NCI-H82 (cell line): ENCODE measurements around the gene MYL1.
A peak's percentile ranks its signal among the peaks of the same experiment; 100 is the strongest.

Experiments used
- DNase-seq: peaks from one replicate; lab custom pipeline; 2025; lab: John Stamatoyannopoulos, UW

The MYL1 gene

DNA sequence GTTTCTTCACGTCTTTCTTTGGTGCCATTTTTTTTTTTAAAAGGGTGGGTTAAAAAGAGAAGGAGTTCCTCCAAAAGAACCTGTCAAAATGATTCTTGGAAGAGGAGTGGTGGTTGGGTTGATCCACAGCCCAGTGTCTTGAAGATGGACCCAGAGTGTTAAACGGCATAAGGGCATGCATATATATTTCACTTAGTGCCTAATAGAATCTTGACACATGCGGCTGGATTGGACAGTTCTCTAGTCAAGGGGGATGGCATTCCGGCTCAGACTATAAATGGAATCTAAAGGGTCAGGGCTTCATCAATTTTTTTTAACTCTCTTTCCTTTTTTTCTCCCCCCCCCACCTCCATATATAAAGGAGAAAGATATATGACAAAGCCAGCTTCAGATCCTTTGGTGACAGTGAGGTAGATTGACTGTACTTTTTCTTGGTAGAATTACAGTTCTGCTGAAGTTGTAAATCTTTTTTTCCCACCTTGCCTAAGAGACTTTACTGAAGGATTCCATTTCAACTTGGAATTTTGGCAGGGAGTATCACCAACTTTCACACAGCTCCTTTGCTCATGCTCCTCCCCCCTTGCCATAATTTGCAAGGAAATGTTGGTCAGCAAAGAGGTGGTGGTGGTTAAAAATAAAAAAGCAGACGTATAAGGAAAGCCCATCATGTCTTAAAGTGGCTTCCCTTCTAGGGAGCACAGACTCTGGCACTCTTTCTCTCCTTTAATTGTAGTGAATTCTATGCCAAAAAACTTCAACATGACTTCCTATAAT, at the start of gene MYL1:
MYL1 (minus strand) TSS at position 160 of the 774 bp plus-strand sequence; CDS start at position 28, 132 bp downstream.
- no peak for DNase-seq

- no peak for DNase-seq
Observed at GRCh38 chr2:210363876-210364275, 48.9 kb upstream of the MYL1 start.

- DNase-seq: peak; percentile 20
Observed at GRCh38 chr2:210363261-210363660, 48.3 kb upstream of the MYL1 start.

- no peak for DNase-seq
Observed at GRCh38 chr2:210360412-210360811, 45.4 kb upstream of the MYL1 start.

DNA sequence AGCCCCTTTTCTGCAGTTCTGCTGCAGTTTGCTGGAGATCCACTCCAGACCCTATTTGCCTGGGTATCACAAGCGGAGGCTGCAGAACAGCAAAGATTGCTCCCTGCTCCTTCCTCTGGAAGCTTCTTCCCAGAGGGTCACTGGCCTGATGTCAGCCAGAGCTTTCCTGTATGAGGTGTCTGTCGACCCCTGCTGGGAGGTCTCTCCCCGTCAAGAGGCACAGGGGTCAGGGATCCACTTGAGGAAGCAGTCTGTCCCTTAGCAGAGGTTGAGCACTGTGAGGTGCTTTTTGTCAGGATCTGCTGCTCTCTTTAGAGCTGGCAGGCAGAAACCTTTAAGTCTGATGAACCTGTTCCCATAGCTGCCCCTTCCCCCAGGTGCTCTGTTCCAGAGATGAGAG, 42.0 kb upstream of the MYL1 start:
- DNase-seq: peak; percentile 14

DNA sequence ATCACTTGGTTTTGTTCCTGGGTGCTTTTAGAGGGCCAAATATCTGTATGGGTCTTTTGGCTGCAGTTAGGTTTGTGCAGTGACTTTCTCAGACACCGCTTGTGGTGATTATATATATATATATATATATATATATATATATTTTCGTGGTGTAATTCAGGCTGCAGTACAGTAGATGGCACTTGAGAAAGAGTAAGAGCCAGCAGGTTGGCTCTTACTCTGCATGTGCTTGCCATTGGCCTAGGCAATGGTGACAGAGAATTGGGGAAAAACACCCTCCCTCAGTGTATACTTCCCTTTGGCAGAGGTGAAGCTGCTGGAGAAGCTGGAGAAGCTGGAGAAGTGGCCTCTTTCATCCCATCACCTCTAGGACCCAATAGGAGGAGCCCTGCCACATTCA, 22.2 kb upstream of the MYL1 start:
- no peak for DNase-seq

DNA sequence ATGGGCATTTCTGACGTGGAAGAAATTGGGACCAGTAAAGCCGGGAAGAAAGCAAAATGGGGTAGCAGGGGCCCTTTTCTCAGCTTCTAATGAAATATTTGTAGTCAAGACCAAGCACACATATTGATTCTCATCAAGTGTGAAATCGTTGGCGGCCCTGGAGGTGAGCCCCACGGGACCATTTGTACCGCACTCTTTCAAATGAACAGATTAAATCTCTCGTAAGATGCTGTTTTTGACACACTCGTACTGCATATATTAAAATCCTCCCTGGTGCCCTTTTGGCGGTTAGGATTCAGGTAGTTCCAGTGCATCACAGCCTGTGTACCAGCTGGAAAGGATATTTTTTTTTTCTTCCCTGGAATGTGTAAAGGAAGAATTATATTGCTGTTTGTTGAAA, 9.9 kb upstream of the MYL1 start:
- no peak for DNase-seq

DNA sequence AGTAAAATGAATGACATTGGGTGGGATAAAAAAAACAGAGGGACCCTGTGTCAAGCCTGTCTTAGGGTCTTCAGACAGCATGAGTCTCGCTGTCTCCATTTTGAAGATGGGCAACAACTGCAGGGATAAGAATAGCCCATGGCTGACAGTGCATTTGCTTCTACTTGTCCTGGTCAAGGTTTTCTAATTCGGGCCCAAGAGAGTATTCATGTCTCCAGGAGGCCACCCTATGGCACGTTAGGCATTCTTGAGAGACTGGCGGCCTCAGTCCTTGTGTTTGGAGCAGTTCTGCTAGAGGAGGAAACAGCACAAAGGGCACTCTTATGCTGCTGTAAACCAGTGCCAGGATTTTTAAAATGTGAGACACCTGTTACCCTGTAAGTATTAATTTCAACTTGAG, 9.5 kb upstream of the MYL1 start:
- DNase-seq: no peak

GRCh38 chr2:210323003-210323402, 8.0 kb upstream of the MYL1 start:
- DNase-seq: no peak

DNA sequence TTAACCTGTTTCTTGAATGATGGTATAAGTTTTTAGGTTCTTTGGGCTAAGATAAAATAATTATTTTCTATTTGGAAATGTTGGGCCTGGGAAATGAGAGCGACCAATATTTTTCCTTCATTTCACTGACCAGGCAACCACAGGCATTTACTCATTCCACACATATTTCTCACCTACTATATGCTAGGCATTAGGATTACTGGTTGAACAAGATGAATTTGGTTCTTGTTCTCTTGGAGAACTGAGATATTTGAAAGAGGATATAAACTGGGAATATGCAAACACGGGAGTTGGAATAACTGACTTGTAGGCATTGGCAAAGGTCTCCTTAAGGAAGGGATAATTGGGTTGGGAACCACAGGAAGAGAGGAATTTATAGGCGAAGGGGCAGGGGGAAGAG, 3.9 kb upstream of the MYL1 start:
- no peak for DNase-seq

GRCh38 chr2:210318486-210318885, 3.5 kb upstream of the MYL1 start:
- DNase-seq: no peak

DNA sequence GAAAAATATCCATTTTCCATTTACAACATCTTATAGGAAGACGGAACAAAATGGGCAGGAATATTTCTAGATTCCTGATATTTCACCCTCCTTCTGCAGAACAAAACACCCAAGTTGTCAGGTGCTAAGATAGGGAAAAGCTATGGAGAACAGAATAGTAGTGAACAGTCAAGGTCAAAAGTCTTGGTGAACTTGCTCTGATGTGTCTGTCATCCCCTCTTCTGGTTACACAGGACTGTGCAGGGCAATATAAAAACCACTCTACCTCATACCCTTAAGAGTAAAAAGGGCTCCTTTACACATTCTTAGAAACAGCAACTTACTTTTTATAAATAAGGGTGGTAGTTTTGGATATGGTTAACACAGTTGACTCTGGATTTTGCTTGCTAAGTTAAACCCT, 4.4 kb downstream of the MYL1 start:
- no peak for DNase-seq

DNA sequence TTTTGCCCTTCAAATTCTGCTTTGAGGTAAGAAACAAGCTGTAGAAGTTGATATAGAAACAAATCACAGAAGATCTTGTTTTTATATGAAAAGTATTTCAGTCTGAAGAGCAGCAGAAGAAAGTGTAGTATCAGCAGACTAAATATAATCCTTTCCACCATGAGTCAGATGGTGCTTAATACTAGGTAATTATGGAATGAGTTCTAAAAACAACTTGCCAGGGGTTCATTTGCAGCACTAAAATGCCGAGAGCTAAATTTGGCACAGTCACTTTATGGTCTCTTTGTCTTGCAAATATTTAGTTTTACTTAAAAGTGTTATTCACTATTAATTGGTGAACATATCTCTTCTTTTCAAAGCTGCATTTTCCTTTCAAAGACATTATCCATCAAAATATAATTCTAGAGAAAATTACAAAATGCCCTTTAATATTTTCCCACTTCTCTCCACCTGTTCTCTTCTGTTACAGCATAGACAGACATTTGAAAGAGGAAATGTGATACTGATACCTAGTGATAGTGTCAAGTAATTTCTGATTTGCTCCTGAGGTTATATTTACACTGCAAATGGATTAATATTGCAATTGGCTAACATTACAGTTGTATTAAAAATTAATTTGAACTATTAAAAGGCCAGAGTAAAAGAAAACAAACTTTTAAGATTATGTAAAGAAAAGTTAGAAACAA, 5.3 kb downstream of the MYL1 start:
- DNase-seq: no peak

GRCh38 chr2:210303498-210303897, 11.5 kb downstream of the MYL1 start:
- no peak for DNase-seq

GRCh38 chr2:210302326-210302725, 12.6 kb downstream of the MYL1 start:
- peak; percentile 70 for DNase-seq

GRCh38 chr2:210299866-210300373, 15.1 kb downstream of the MYL1 start:
- DNase-seq: no peak

DNA sequence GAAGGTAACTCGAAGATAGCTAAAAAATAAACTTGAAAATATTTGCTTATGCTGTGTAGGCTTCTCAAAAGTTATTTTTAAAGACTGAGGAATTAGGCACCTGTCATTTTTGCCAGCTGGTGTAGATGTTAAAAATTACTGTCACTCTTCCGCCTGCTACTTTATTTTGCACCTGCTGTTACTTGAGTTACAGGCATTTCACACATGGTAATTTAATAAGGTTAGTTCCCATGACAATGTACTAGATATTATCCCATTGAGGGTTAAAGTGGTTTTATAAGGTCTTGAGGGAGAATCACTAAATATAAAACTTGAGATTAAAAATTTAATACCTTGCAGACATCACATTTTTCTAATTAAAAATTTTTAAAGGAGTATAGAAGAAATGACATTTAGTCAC, 26.6 kb downstream of the MYL1 start:
- peak; percentile 44 for DNase-seq

DNA sequence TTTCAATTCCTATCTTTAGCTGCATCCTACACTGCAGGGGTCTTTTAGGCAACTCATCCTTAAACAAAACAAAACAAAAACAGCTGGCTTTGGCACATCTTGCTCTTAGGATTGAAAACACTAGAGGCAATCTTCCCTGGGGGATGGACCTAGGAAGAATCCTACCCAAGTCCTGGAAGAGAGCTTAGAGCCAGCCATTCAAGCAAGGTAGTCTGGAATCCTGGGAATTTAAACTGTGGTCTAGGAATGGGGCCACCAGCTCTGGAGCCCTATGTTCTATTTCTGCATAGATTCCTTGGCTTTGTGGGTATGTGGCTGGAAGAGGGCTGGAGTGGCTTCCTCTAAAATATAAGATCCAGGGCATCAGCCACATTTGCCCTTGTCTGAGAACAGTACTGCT, 27.7 kb downstream of the MYL1 start:
- no peak for DNase-seq

GRCh38 chr2:210286123-210286680, 28.8 kb downstream of the MYL1 start:
- no peak for DNase-seq

DNA sequence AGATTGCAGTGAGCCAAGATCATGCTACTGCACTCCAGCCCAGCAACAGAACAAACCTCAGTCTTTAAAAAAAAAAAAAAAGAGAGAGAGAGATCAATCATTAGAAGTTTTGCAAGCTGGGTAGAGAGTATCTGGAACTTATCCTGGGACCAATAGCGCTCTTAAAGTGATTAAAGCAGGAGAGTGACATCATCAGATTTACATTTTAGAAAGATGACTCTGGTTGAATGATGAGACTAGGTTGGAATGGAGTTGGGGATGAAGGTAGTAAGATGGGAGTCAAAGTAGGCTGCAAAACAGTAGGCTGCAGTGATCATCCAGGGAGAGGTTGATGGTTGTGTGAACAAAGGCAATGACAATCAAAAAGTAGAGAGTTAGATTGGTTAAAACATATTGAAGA, 37.8 kb downstream of the MYL1 start:
- DNase-seq: no peak

GRCh38 chr2:210271300-210271699, 43.7 kb downstream of the MYL1 start:
- no peak for DNase-seq

DNA sequence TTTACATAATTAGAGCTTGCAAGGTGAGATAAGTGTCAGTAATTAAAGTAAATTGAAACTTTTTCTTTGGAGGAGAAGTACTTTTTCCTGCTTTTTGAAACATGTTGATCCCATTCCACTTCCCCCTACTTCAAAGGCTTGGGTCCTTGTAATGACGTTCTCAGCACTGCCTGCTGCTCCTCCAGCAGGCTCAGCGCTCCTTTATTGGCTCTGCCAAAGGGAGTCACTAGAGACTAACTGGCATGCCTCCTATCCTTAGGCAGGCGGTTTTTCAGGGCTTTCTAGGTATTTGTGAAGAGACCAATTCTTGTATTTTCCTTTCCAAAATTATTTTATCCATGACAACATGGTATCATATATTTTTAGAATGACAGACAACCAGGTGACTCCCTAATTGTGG, 45.8 kb downstream of the MYL1 start:
- DNase-seq: no peak

DNA sequence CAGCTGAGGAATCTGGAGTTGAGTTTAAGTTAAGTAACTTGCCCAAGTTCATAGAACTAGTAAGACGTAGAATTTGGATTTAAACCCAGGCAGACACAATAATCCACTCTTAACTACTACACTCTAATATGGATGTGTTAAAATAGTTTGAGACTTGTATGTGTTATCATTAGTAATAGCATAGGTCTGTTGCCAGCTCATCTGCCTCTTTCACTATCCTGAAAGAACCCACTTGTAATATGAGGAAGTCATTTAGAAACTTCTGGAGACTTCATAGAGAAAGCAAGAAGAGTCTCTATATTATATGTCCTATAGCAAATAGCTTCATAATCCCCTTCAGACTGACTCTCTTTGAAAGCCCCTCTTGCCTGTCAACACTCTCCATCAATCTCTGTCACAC, 46.7 kb downstream of the MYL1 start:
- no peak for DNase-seq
